H1 (cell line): ENCODE results near the gene KCNQ2. TPM values are rescaled to one million over a fixed set of nuclear protein-coding genes. Genes with fewer than 3 reads are reported as not detected.

Experiments used
- CTCF ChIA-PET: fragments of 300-600 bp; sonication (Branson Sonifier 250); formaldehyde crosslinking; loops from one replicate; lab custom pipeline; 2021; ENCODE audit not compliant: partially characterized antibody; lab: Charles Lee
- POLR2A ChIA-PET: fragments of 300-600 bp; sonication (Branson Sonifier 250); formaldehyde crosslinking; loops from one replicate; lab custom pipeline; 2021; ENCODE audit warnings: inconsistent platforms; ENCODE audit not compliant: partially characterized antibody; lab: Charles Lee
- DNase-seq, 2 experiments: peaks; one replicate each; pipeline versions ENCODE4 v3.0.0 to v3.0.0-alpha.2; 2010 to 2022; ENCODE audit warnings: low spot score in 2 of 2, low read depth in 1 of 2, mixed read lengths in 1 of 2
- FAIRE-seq: peaks from 2 replicates; lab custom pipeline; 2011; peaks lifted over from hg19 to GRCh38; lab: Jason Lieb, UNC
- H2AFZ ChIP-seq: 2 replicates; pipeline ENCODE4 v1.8.1; 2012; ENCODE audit warnings: low read length, inconsistent platforms
- H2AK5ac ChIP-seq: 2 replicates; pipeline ENCODE4 v1.6.1; 2013; ENCODE audit warnings: low read depth, low read length
- H2BK120ac ChIP-seq: replicated peaks from 2 replicates; pipeline ENCODE3; 2013; ENCODE audit warnings: low read depth, low read length, inconsistent platforms
- H2BK12ac ChIP-seq: 2 replicates; pipeline ENCODE4 v1.6.1; 2013; ENCODE audit warnings: low read depth, low read length
- H2BK15ac ChIP-seq: 2 replicates; pipeline ENCODE4 v1.6.1; 2013; ENCODE audit warnings: low read length
- H2BK20ac ChIP-seq: 2 replicates; pipeline ENCODE4 v1.6.1; 2013; ENCODE audit warnings: low read length
- H2BK5ac ChIP-seq: 2 replicates; pipeline ENCODE4 v1.6.1; 2013; ENCODE audit warnings: low read depth, low read length
- H3K14ac ChIP-seq: 2 replicates; pipeline ENCODE4 v1.6.1; 2013; ENCODE audit warnings: inconsistent platforms; ENCODE audit not compliant: insufficient read length
- H3K18ac ChIP-seq: 2 replicates; pipeline ENCODE4 v1.6.1; 2013; ENCODE audit warnings: low read length; ENCODE audit errors: extremely low read depth
- H3K23ac ChIP-seq: 2 replicates; pipeline ENCODE4 v1.6.1; 2013; ENCODE audit warnings: inconsistent platforms; ENCODE audit not compliant: insufficient read length
- H3K23me2 ChIP-seq: 2 replicates; pipeline ENCODE4 v1.6.1; 2013; ENCODE audit warnings: low read depth, low read length
- H3K27ac ChIP-seq: 2 replicates; pipeline ENCODE4 v1.6.1; 2011; ENCODE audit warnings: low read depth, low read length, inconsistent platforms
- H3K27me3 ChIP-seq, 4 experiments: replicated peaks in 1 of 4; 1 replicate in 1 of 4; 2 replicates in 3 of 4; pipeline versions ENCODE4 v1.6.1 to v1.8.1; 2011 to 2013; ENCODE audit warnings: low read length in 3 of 4, mild to moderate bottlenecking in 3 of 4, inconsistent platforms in 2 of 4, mixed read lengths in 2 of 4, moderate library complexity in 1 of 4; ENCODE audit not compliant: control insufficient read depth in 3 of 4, insufficient read depth in 3 of 4; ENCODE audit errors: extremely low read depth in 1 of 4
- H3K36me3 ChIP-seq, 4 experiments: 2 replicates each; pipeline versions ENCODE4 v1.6.1 to v1.8.1; 2011 to 2013; ENCODE audit warnings: mild to moderate bottlenecking in 4 of 4, low read length in 3 of 4, moderate library complexity in 2 of 4, control low read depth in 1 of 4, inconsistent platforms in 1 of 4; ENCODE audit not compliant: insufficient read depth in 4 of 4, control insufficient read depth in 2 of 4
- H3K4ac ChIP-seq: replicated peaks from 2 replicates; pipeline ENCODE3; 2013; ENCODE audit warnings: low read length, low read depth, mixed read lengths, inconsistent platforms; ENCODE audit not compliant: insufficient read length
- H3K4me1 ChIP-seq, 4 experiments: replicated peaks in 1 of 4; 1 replicate in 1 of 4; 2 replicates in 3 of 4; pipeline versions ENCODE4 v1.6.1 to v1.8.1; 2011 to 2013; ENCODE audit warnings: low read length in 3 of 4, inconsistent platforms in 2 of 4, mixed read lengths in 1 of 4; ENCODE audit not compliant: insufficient read depth in 4 of 4, control insufficient read depth in 3 of 4
- H3K4me2 ChIP-seq, 2 experiments: 2 replicates each; pipeline versions ENCODE4 v1.6.1 to v1.8.1; 2011 to 2013; ENCODE audit warnings: low read depth in 2 of 2, low read length in 2 of 2, control low read depth in 1 of 2, inconsistent platforms in 1 of 2, mild to moderate bottlenecking in 1 of 2; ENCODE audit not compliant: insufficient read depth in 1 of 2
- H3K4me3 ChIP-seq, 4 experiments: fragments of 200-600, 300-600 bp in 1 of 4; sonication (generic), shearing (Covaris generic), sonication (Bioruptor Twin) in 1 of 4; 2 replicates each; pipeline versions ENCODE4 v1.5.1 to v1.8.1; 2011 to 2016; ENCODE audit warnings: low read length in 4 of 4, low read depth in 3 of 4, control low read depth in 2 of 4, inconsistent platforms in 2 of 4, mild to moderate bottlenecking in 2 of 4, mixed read lengths in 1 of 4, moderate library complexity in 1 of 4; ENCODE audit not compliant: insufficient read depth in 2 of 4; ENCODE audit errors: extremely low read depth in 1 of 4
- H3K56ac ChIP-seq: replicated peaks from 2 replicates; pipeline ENCODE3; 2013; ENCODE audit warnings: low read depth, mild to moderate bottlenecking, mixed read lengths, low read length, inconsistent platforms; ENCODE audit not compliant: insufficient read length
- H3K79me1 ChIP-seq: 2 replicates; pipeline ENCODE4 v1.6.1; 2013; ENCODE audit warnings: low read depth, low read length, control low read depth
- H3K79me2 ChIP-seq, 2 experiments: 2 replicates each; pipeline versions ENCODE4 v1.6.1 to v1.8.1; 2012 to 2013; ENCODE audit warnings: low read length in 2 of 2, mild to moderate bottlenecking in 2 of 2, inconsistent platforms in 1 of 2; ENCODE audit not compliant: insufficient read depth in 2 of 2, control insufficient read depth in 1 of 2
- H3K9ac ChIP-seq, 4 experiments: replicated peaks in 1 of 4; 1 replicate in 1 of 4; 2 replicates in 3 of 4; pipeline versions ENCODE4 v1.6.1 to v1.8.1; 2011 to 2013; ENCODE audit warnings: low read depth in 3 of 4, low read length in 3 of 4, control low read depth in 2 of 4, mild to moderate bottlenecking in 2 of 4, moderate library complexity in 2 of 4, inconsistent platforms in 1 of 4; ENCODE audit errors: extremely low read depth in 1 of 4
- H3K9me3 ChIP-seq, 2 experiments: 2 replicates each; pipeline versions ENCODE4 v1.6.1 to v1.8.1; 2012 to 2013; ENCODE audit warnings: mild to moderate bottlenecking in 2 of 2, moderate library complexity in 2 of 2, control low read depth in 1 of 2, inconsistent platforms in 1 of 2, low read depth in 1 of 2, low read length in 1 of 2, mixed read lengths in 1 of 2; ENCODE audit not compliant: insufficient read depth in 2 of 2
- H4K20me1 ChIP-seq, 2 experiments: replicated peaks in 1 of 2; 2 replicates each; pipeline versions ENCODE3 to v1.8.1; 2011 to 2013; ENCODE audit warnings: inconsistent platforms in 2 of 2, low read length in 2 of 2, mild to moderate bottlenecking in 1 of 2; ENCODE audit not compliant: insufficient read depth in 2 of 2, control insufficient read depth in 1 of 2
- H4K5ac ChIP-seq: 2 replicates; pipeline ENCODE4 v1.6.1; 2013; ENCODE audit warnings: low read length, low read depth, mixed read lengths, inconsistent platforms; ENCODE audit not compliant: insufficient read length
- H4K8ac ChIP-seq: 2 replicates; pipeline ENCODE4 v1.8.0; 2013; ENCODE audit warnings: mild to moderate bottlenecking, moderate library complexity, low read length, inconsistent platforms; ENCODE audit not compliant: insufficient read depth; ENCODE audit errors: extremely low read depth
- H4K91ac ChIP-seq: replicated peaks from 2 replicates; pipeline ENCODE3; 2013; ENCODE audit warnings: low read length, mixed read lengths, inconsistent platforms; ENCODE audit not compliant: insufficient read length
- ASH2L ChIP-seq: fragments of 200-600, 300-600 bp; sonication (generic); IDR thresholded peaks from one replicate; pipeline ENCODE4 v1.7.1; 2017; ENCODE audit warnings: low read length
- CBX5 ChIP-seq: fragments of 300-800, 300-1000 bp; sonication (generic); IDR thresholded peaks from 2 replicates; pipeline ENCODE4 v1.7.1; 2016; ENCODE audit warnings: antibody characterized with exemption, low read length, low read depth
- CTBP2 ChIP-seq: IDR thresholded peaks from 2 replicates; pipeline ENCODE4 v1.7.0; 2011; ENCODE audit warnings: borderline replicate concordance, mild to moderate bottlenecking, moderate library complexity, mixed read lengths, low read length; ENCODE audit not compliant: insufficient read depth, insufficient read length
- FOSL1 ChIP-seq: IDR thresholded peaks from 2 replicates; pipeline ENCODE4 v1.6.1; 2011; ENCODE audit warnings: mild to moderate bottlenecking, low read depth, low read length, moderate library complexity; ENCODE audit not compliant: insufficient read depth
- GTF2F1 ChIP-seq: IDR thresholded peaks from 2 replicates; pipeline ENCODE4 v1.6.1; 2012; ENCODE audit warnings: low read depth, low read length, improper control_type of control experiment, borderline replicate concordance
- RNF2 ChIP-seq: fragments of 200-900, 300-1000 bp; sonication (generic); IDR thresholded peaks from 2 replicates; pipeline ENCODE4 v1.7.1; 2016; ENCODE audit warnings: borderline replicate concordance, low read depth, mild to moderate bottlenecking, antibody characterized with exemption, low read length; ENCODE audit not compliant: poor library complexity, severe bottlenecking; ENCODE audit errors: missing control alignments
- ZNF274 ChIP-seq: IDR thresholded peaks from 2 replicates; pipeline ENCODE4 v1.7.0; 2012; ENCODE audit warnings: low read length, borderline replicate concordance; ENCODE audit errors: extremely low read depth
- WGBS, 2 experiments: shearing (Covaris generic) in 1 of 2; methylation state at CpG; one replicate each; pipeline versions ENCODE4 v1.1.6 to v1.1.7; 2013 to 2015; ENCODE audit warnings: low lambda C conversion rate in 2 of 2, mixed read lengths in 2 of 2, inconsistent platforms in 1 of 2, low coverage in 1 of 2, missing lambda C conversion rate in 1 of 2; ENCODE audit not compliant: insufficient replicate concordance in 2 of 2, insufficient coverage in 1 of 2, insufficient read length in 1 of 2; ENCODE audit errors: extremely low coverage in 1 of 2, missing lambda C conversion rate in 1 of 2; 5-methylcytosine and 5-hydroxymethylcytosine counted together
- polyA plus RNA-seq, 7 experiments: library from polyadenylated mRNA; depleted of rRNA in 3 of 7; stranded (reverse) in 5 of 7; unstranded in 2 of 7; fragments of >200 nt in 5 of 7; fragments of 200-250 nt in 2 of 7; gene quantifications; 1 replicate in 5 of 7; 2 replicates in 1 of 7; 4 replicates in 1 of 7; pipeline versions ENCODE4 v1.2.1 to v1.2.3, GENCODE V29; 2011 to 2013; ENCODE audit warnings: missing spikeins in 2 of 7, mixed read lengths in 2 of 7
- total RNA-seq: library from RNA; stranded (reverse); fragmentation: NEBNext Ultra II Directional; extraction: Animal tissue kit (Norgen Biotek cat#: 25700); gene quantifications from 2 replicates; pipeline ENCODE4 v1.2.1, GENCODE V29; 2021

KCNQ2 gene
- total and polyA plus RNA-seq, 2 of the 8 experiments (the other 6 are each of a cell fraction or from before 2014, with no cell fraction given), result 82.6 to 243 TPM

- no peak overlapping the region for H3K9ac ChIP-seq
- H3K4me3 ChIP-seq, result peak overlapping the region in 1 of 4 experiments; percentile 41; a peak in 4 of 8 replicates
- H3K79me1 ChIP-seq, result no peaks in the 10 kb centered on the region
- no peak overlapping the region for H3K27ac ChIP-seq
- H2BK20ac ChIP-seq, result no peak overlapping the region
- no peak overlapping the region for H2AFZ ChIP-seq
- H2BK12ac ChIP-seq, result peak overlapping the region; percentile 39; the same call in 1 of the 2 replicates
- H4K5ac ChIP-seq, result no peak overlapping the region
- H3K9me3 ChIP-seq, result no peaks in the 10 kb centered on the region
- no peak overlapping the region for H3K56ac ChIP-seq
- peaks cover 0 to 8% of the 10 kb centered on the region in 2 experiments for H4K20me1 ChIP-seq
- ChIA-PET POLR2A (interaction anchor here (0.8 to 2.4 kb wide), 10 partner anchors 8 to 161 kb away, joined by 3 to 22 read pairs (median 4); partner anchors contain the start of genes PPDPF and RTEL1), CTCF (interaction anchor here (0.8 to 3.4 kb wide), 43 partner anchors 9 to 412 kb away, joined by 3 to 39 read pairs (median 5); partner anchors contain the start of genes PPDPF, PTK6 and TPD52L2)
- H3K79me2 ChIP-seq, result no peaks in the 10 kb centered on the region
- peaks cover 0 to 23% (median 13%) of the 10 kb centered on the region in 4 experiments; a peak in 6 of 7 replicates for H3K4me1 ChIP-seq
- peaks cover 11 to 42% (median 35%) of the 10 kb centered on the region in 4 experiments for H3K27me3 ChIP-seq
- no peak overlapping the region for H2BK120ac ChIP-seq
- no peak overlapping the region for H4K8ac ChIP-seq
- H3K14ac ChIP-seq, result no peak overlapping the region
- no peak overlapping the region for H3K4ac ChIP-seq
- 67% methylated on average over 13 of the region's 16 CpGs; no CpG with 5 or more reads in 1 of the 2 experiments for WGBS, 2 experiments
- H2BK15ac ChIP-seq, result peak overlapping the region; percentile 88; the same call in 1 of the 2 replicates
- FAIRE-seq, result no peak
- peak overlapping the region; percentile 48 for H3K18ac ChIP-seq
- H3K23ac ChIP-seq, result no peak overlapping the region
- H2BK5ac ChIP-seq, result no peak overlapping the region
- peaks cover 15% of the 10 kb centered on the region; the same call in 1 of the 2 replicates for H3K23me2 ChIP-seq
- H4K91ac ChIP-seq, result no peak overlapping the region
- DNase-seq, result peak in 1 of 2 experiments; percentile 53
- no peak for TF ChIP-seq ASH2L
- TF ChIP-seq CTBP2, result no peak
- no peak for TF ChIP-seq CBX5
- TF ChIP-seq GTF2F1, result no peak
- no peak for TF ChIP-seq ZNF274
- no peak for TF ChIP-seq FOSL1
- TF ChIP-seq RNF2, result no peak
- H3K36me3 ChIP-seq, result peaks cover 0 to 4% (median 1%) of the 10 kb centered on the region in 4 experiments; a peak in 5 of 8 replicates
- peak overlapping the region; percentile 1 to 64; a peak in 3 of 4 replicates for H3K4me2 ChIP-seq
- H2AK5ac ChIP-seq, result no peak overlapping the region
Observed at GRCh38 chr20:63496596-63497120, 24.2 kb upstream of the KCNQ2 start.
